Right lobe of liver (tissue), 6 donors: ENCODE data around the gene SMIM44. TPM values are rescaled to one million over a fixed set of nuclear protein-coding genes. Genes with fewer than 3 reads are reported as not detected.
A peak's percentile ranks its signal among the peaks of the same experiment; 100 is the strongest.

ENCODE experiments used
- ATAC-seq, 4 donors: fragments of 200-7000 bp; cut with Tn5 transposase; one replicate each; pipeline ENCODE4 v1.9.1; 2020; ENCODE audit warnings: mild to moderate bottlenecking in 4 of 4, moderate library complexity in 4 of 4
- DNase-seq, 3 donors: peaks; one replicate each; pipeline ENCODE4 v3.0.0-alpha.2; 2020
- H3K27ac ChIP-seq, 3 donors: fragments of 200-600 bp; one replicate each; pipeline ENCODE4 v1.8.0; 2022
- H3K27me3 ChIP-seq, 2 donors: fragments of 200-600 bp; one replicate each; pipeline ENCODE4 v1.8.0; 2022
- H3K36me3 ChIP-seq, 4 donors: fragments of 200-600 bp; sonication (generic) in 1 of 4; one replicate each; pipeline versions ENCODE4 v1.5.1 to v1.8.0; 2017 to 2022; ENCODE audit warnings: control low read depth in 1 of 4
- H3K4me1 ChIP-seq, 4 donors: fragments of 200-600 bp; sonication (generic) in 1 of 4; one replicate each; pipeline versions ENCODE4 v1.5.1 to v1.8.0; 2017 to 2022; ENCODE audit warnings: control low read depth in 1 of 4
- H3K4me3 ChIP-seq, 3 donors: fragments of 200-600 bp; one replicate each; pipeline ENCODE4 v1.8.0; 2022
- H3K9me3 ChIP-seq, 4 donors: fragments of 200-600 bp; sonication (generic) in 1 of 4; one replicate each; pipeline versions ENCODE4 v1.5.1 to v1.8.0; 2017 to 2022; ENCODE audit warnings: control low read depth in 1 of 4
- POLR2A ChIP-seq: fragments of 450-650 bp; IDR thresholded peaks from one replicate; pipeline ENCODE4 v1.6.1; 2017; ENCODE audit warnings: antibody characterized with exemption, mild to moderate bottlenecking
- WGBS: methylation state at CpG from one replicate; pipeline ENCODE4 v1.1.6; 2018; ENCODE audit warnings: low coverage, low lambda C conversion rate; ENCODE audit not compliant: insufficient coverage; ENCODE audit errors: missing lambda C conversion rate; 5-methylcytosine and 5-hydroxymethylcytosine counted together
- intact Hi-C, 2 donors: fragments of 100-400 bp; cut with DNase I; formaldehyde crosslinking; loops; one replicate each; pipeline versions ENCODE4 v1.11.2 to v1.14.1; 2022
- total RNA-seq, 6 experiments: library from RNA; depleted of rRNA in 2 of 6; stranded (reverse); fragments of >200 nt in 2 of 6; fragmentation: NEBNext Ultra II Directional in 3 of 6; extraction: Animal tissue kit (Norgen Biotek cat#: 25700) in 3 of 6; gene quantifications; one replicate each; pipeline versions ENCODE4 v1.1.0 to v1.2.4, GENCODE V29; 2016 to 2023
- TF ChIP-seq, protein P1 (sequence below), 4 donors: fragments of 200-600 bp in 3 of 4; fragments of 450-650 bp in 1 of 4; IDR thresholded peaks; one replicate each; pipeline versions ENCODE4 v1.5.1 to v1.8.0; 2016 to 2022; ENCODE audit warnings: antibody characterized with exemption in 4 of 4, mild to moderate bottlenecking in 2 of 4
- donor health status: DM: no; HTN: yes; CAD: no.
- donor health status: DM: no; HTN: no; CAD: no.
- donor health status: DM: no; HTN: no; CAD: no.
- donor health status: DM: no; HTN: yes; CAD: no.
- donor health status: DM: no; HTN: yes; CAD: no.

Gene SMIM44
- total RNA-seq, 6 experiments from 2014 or later: not detected

DNA sequence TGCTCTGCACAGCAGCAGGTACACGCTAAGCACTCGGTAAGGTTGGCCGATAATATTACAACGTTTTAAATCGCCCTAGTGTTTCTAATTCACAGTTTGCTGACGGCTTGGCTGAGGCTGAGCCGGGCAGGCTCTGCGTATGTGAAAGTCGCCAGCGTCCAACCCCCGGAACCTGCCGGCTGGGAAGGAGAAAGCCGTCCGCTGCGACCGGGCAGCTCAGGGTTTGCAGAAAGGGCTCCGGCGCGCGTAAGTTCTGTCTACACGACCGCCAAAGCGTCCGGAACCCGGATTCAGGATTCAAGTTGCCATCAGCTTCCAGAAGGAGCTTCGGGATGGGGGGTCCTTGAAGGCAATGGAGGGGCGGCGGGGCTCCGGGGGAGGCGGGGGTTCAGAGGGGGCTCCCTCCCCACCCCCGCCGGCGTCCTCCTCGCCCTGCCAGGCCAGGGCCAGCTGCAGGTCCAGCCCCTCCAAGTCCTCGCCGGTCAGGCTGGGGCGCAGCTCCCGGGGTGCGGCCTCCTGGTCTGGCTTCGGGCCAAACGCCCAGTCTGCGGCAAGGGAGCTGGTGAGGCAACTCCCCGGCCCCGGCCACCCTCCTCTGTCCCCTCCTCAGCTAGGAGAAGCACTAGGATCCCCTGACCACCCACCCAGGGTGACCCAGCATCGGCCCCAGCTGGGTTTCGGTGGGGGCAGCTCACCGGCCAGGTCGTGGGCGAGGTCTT, 575 bp downstream of the SMIM44 start:
- ATAC-seq: no peak
- Histone ChIP-seq H3K4me1 (peaks cover 0 to 4% (median 0%) of the 10 kb centered on the region in 4 donors), H3K36me3 (no peaks in the 10 kb centered on the region), H3K27ac (no peak overlapping the region), H3K27me3 (peaks cover 0 to 4% of the 10 kb centered on the region in 2 donors), H3K4me3 (no peak overlapping the region), H3K9me3 (no peaks in the 10 kb centered on the region)
- intact Hi-C loops: no loop called here
- DNase-seq: no peak
- WGBS: 67% methylated on average over 18 of the region's 49 CpGs
- TF ChIP-seq, protein P1, sequence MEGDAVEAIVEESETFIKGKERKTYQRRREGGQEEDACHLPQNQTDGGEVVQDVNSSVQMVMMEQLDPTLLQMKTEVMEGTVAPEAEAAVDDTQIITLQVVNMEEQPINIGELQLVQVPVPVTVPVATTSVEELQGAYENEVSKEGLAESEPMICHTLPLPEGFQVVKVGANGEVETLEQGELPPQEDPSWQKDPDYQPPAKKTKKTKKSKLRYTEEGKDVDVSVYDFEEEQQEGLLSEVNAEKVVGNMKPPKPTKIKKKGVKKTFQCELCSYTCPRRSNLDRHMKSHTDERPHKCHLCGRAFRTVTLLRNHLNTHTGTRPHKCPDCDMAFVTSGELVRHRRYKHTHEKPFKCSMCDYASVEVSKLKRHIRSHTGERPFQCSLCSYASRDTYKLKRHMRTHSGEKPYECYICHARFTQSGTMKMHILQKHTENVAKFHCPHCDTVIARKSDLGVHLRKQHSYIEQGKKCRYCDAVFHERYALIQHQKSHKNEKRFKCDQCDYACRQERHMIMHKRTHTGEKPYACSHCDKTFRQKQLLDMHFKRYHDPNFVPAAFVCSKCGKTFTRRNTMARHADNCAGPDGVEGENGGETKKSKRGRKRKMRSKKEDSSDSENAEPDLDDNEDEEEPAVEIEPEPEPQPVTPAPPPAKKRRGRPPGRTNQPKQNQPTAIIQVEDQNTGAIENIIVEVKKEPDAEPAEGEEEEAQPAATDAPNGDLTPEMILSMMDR (IDR thresholded peaks at IDR 0.05): no peak
- no peak for TF ChIP-seq POLR2A

DNA sequence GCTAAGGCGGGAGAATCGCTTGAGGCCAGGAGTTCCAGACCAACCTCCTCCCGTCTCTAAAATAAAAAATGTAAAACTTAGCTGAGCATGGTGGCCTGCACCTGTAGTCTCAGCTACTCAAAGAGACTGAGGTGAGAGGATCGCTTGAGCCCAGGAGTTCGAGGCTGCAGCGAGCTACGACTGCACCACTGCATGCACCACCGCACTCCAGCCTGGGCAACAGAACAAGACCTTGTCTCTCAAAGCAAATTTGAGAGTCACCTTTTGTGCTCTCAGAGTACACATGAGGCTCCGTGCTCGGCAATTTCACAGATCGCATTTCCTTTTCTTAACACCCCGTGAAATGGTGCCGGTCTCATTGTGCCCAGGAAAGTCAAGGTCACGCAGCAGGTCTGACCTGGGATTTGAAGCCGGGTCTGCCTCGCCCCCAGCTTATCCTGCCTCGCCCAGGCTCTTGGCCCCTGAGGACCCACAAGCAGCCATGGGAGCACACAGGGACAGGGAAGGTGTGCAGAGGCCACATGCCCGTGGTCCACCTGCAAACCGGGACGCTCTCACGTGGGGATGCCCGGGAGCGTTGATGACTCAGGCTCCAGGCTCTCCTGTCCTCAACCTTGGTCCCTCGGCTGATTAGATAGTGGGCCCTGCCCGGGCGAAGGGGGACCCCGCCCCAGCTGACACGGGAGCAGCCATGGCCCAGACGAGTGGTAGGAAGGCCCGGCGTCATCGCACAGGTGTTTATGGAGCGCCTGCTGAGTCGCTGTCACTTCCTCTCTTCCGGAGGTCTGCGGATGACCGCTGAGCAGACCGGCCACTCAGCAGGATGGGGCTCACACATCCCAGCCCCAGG, 1.8 kb downstream of the SMIM44 start:
- H3K9me3 ChIP-seq: no peaks in the 10 kb centered on the region
- no peak for DNase-seq
- H3K36me3 ChIP-seq: no peaks in the 10 kb centered on the region
- WGBS: 64% methylated on average over 8 of the region's 38 CpGs
- no peak overlapping the region for H3K4me3 ChIP-seq
- peaks cover 0 to 4% (median 0%) of the 10 kb centered on the region in 4 donors for H3K4me1 ChIP-seq
- no peak for ATAC-seq
- H3K27me3 ChIP-seq: peaks cover 0 to 4% of the 10 kb centered on the region in 2 donors
- TF ChIP-seq, protein P1 (IDR thresholded peaks at IDR 0.05): no peak
- H3K27ac ChIP-seq: no peak overlapping the region
- intact Hi-C loops: no loop called here

DNA sequence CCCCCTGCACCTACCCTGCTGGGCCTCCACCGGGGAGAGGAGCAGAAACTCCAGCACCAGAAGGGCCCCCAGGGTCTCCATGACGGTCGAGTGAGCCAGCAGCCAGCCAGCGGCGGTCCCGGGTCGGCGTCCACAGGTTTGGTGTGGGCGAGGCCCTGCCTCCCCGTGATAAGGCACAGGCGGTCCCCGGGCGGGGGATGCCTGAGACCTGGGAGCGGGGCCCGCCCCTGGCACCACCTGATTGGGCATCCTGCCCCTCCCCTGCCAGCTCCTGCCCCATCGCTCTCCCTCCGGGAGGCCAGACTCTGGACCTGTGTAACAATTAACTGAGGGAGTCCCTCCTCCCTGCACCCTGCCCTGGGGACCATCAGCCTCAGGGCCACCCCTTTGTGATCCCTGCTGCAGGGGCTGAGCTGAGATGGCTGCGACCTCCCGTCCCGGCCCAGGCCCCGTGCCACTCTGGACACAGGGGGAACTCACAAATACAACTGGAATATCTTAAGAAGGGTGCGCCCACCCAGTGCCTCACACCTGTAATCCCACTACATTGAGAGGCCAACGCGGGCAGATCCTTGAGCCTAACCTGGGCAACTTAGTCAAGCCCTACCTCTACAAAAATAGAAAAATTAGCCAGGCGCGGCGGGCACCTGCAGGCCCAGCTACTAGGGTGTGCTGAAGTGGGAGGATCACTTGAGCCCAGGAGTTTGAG, 2.7 kb downstream of the SMIM44 start, which contains the start of gene SMIM24:
Gene SMIM24, minus strand, starts transcription at position 143 of the 709 bp plus-strand sequence. Its CDS starts 62 bp downstream, at position 81.
- Histone ChIP-seq H3K4me3 (peak within 1 kb of the TSS in 1 of 3 donors; percentile 19), H3K9me3 (no peaks in the 10 kb centered on the region), H3K4me1 (peaks cover 0 to 4% (median 0%) of the 10 kb centered on the region in 4 donors), H3K27ac (no peak within 1 kb of the TSS), H3K36me3 (no peaks in the 10 kb centered on the region), H3K27me3 (peaks cover 0 to 4% of the 10 kb centered on the region in 2 donors)
- peak in 1 of 3 donors; percentile 80 for DNase-seq
- TF ChIP-seq, protein P1 (IDR thresholded peaks at IDR 0.05): no peak
- no peak for TF ChIP-seq POLR2A
- WGBS: 75% methylated on average over 4 of the region's 27 CpGs
- intact Hi-C loops: no loop called here
- ATAC-seq: peak; percentile 8 to 85 (median 28)

DNA sequence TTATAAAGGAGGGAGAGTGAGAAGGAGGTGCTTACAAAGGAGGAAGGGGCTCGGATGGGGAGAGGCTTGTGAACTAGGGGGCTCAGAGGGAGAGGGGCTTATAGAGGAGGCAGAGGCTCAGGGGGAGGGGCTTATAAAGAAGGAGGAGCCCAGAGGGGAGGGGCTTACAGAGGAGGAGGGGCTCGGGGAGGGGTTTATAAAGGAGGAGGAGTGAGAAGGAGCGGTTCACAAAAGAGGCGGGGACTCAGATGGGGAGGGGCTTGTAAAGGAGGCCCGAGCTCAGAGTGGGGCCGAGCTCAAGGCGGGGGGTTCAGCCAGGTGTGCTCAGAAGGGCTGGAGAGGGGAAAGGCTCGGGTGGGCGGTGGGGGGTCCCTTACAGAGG, 3.4 kb downstream of the SMIM44 start:
- H3K36me3 ChIP-seq: no peaks in the 10 kb centered on the region
- H3K4me1 ChIP-seq: peaks cover 0 to 4% (median 0%) of the 10 kb centered on the region in 4 donors
- ATAC-seq (peak in 1 of 4 donors; percentile 10), DNase-seq (no peak)
- intact Hi-C loops: loop anchor here (5.0 kb wide), 1 partner anchor 158 kb away; no protein-coding TSS in a partner anchor
- H3K27ac ChIP-seq: no peak overlapping the region
- no peak for TF ChIP-seq POLR2A
- TF ChIP-seq, protein P1 (IDR thresholded peaks at IDR 0.05): no peak
- H3K9me3 ChIP-seq: no peaks in the 10 kb centered on the region
- WGBS: 25% methylated on average over 6 of the region's 9 CpGs
- no peak overlapping the region for H3K4me3 ChIP-seq
- H3K27me3 ChIP-seq: peaks cover 0 to 4% of the 10 kb centered on the region in 2 donors
